K562 (cell line): Measurements from ENCODE around the gene FA2H. TPM values are rescaled to one million over a fixed set of nuclear protein-coding genes. Genes with fewer than 3 reads are reported as not detected.

Source experiments
- ATAC-seq: fragments of 200-7000 bp; cut with Tn5 transposase; 3 replicates; pipeline ENCODE4 v1.9.1; 2020; ENCODE audit warnings: moderate library complexity
- BruUV-seq: library from RNA; stranded (reverse); fragments of 400-500 nt; replicated peaks from 2 replicates; lab custom pipeline; 2021; lab: Mats Ljungman, UMichigan
- CTCF ChIA-PET: fragments of 300-600 bp; formaldehyde crosslinking; extraction: SDS; loops from one replicate; lab custom pipeline; 2021; ENCODE audit warnings: low intra/inter-chr PET ratio; lab: Yijun Ruan, JAX
- POLR2A ChIA-PET: fragments of 300-600, 350-650 bp; sonication (Branson Sonifier 250); formaldehyde crosslinking; extraction: SDS; loops from one replicate; lab custom pipeline; 2021; ENCODE audit warnings: antibody characterized with exemption, inconsistent platforms; lab: Yijun Ruan, JAX
- DNase-seq, 4 experiments: peaks; one replicate each; pipeline versions ENCODE4 v3.0.0 to v3.0.0-alpha.2; 2011 to 2018; ENCODE audit warnings: low spot score in 3 of 4, mixed read lengths in 3 of 4; ENCODE audit errors: extremely low read depth in 1 of 4
- FAIRE-seq: peaks from 2 replicates; lab custom pipeline; 2011; peaks lifted over from hg19 to GRCh38; lab: Jason Lieb, UNC
- H2AFZ ChIP-seq: 2 replicates; pipeline ENCODE4 v1.6.0; 2011; ENCODE audit warnings: low read depth, low read length, control low read depth, inconsistent platforms
- H3K27ac ChIP-seq: fragments of 200-600 bp; 3 replicates; pipeline ENCODE4 v1.8.0; 2011; ENCODE audit warnings: low read depth, mild to moderate bottlenecking, control low read depth, inconsistent platforms, low read length, moderate library complexity, mixed read lengths; ENCODE audit errors: extremely low read depth
- H3K27me3 ChIP-seq, 2 experiments: fragments of 300-600 bp in 1 of 2; 2 replicates in 1 of 2; 3 replicates in 1 of 2; pipeline versions ENCODE4 v1.6.0 to v1.8.0; 2011; ENCODE audit warnings: inconsistent platforms in 2 of 2, low read length in 2 of 2, mild to moderate bottlenecking in 1 of 2, mixed read lengths in 1 of 2, moderate library complexity in 1 of 2; ENCODE audit not compliant: control insufficient read depth in 2 of 2, insufficient read depth in 2 of 2
- H3K36me3 ChIP-seq: fragments of 300-600 bp; 3 replicates; pipeline ENCODE4 v1.8.0; 2011; ENCODE audit warnings: mild to moderate bottlenecking, low read length, inconsistent platforms; ENCODE audit not compliant: control insufficient read depth, insufficient read depth
- H3K4me1 ChIP-seq, 2 experiments: fragments of 200-600 bp in 1 of 2; replicated peaks in 1 of 2; 2 replicates in 1 of 2; 3 replicates in 1 of 2; pipeline versions ENCODE4 v1.5.1 to v1.8.0; 2011; ENCODE audit warnings: inconsistent platforms in 2 of 2, low read length in 2 of 2, mild to moderate bottlenecking in 1 of 2, mixed read lengths in 1 of 2, moderate library complexity in 1 of 2; ENCODE audit not compliant: control insufficient read depth in 2 of 2, insufficient read depth in 2 of 2
- H3K4me2 ChIP-seq: 2 replicates; pipeline ENCODE4 v1.6.1; 2011; ENCODE audit warnings: low read length, control low read depth, inconsistent platforms, mixed read lengths; ENCODE audit not compliant: insufficient read depth
- H3K4me3 ChIP-seq: fragments of 200-600 bp; sonication (generic), shearing (Covaris generic); 2 replicates; pipeline ENCODE4 v1.5.1; 2016; ENCODE audit warnings: control low read depth, inconsistent platforms
- H3K79me2 ChIP-seq: fragments of 200-600 bp; 3 replicates; pipeline ENCODE4 v1.8.0; 2011; ENCODE audit warnings: low read length, inconsistent platforms; ENCODE audit not compliant: control insufficient read depth, insufficient read depth
- H3K9ac ChIP-seq, 2 experiments: 2 replicates each; pipeline versions ENCODE4 v1.6.0 to v1.6.1; 2011; ENCODE audit warnings: low read depth in 2 of 2, low read length in 2 of 2, control low read depth in 1 of 2, inconsistent platforms in 1 of 2, mild to moderate bottlenecking in 1 of 2, mixed read lengths in 1 of 2; ENCODE audit not compliant: insufficient read depth in 1 of 2
- H3K9me1 ChIP-seq: one replicate; pipeline ENCODE4 v1.6.0; 2011; ENCODE audit warnings: inconsistent platforms, mild to moderate bottlenecking, low read length, moderate library complexity; ENCODE audit not compliant: control insufficient read depth, insufficient read depth
- H3K9me3 ChIP-seq: replicated peaks from 2 replicates; pipeline ENCODE4 v1.5.1; 2011; ENCODE audit warnings: low read depth, low read length, inconsistent platforms; ENCODE audit not compliant: control insufficient read depth, insufficient read depth
- H4K20me1 ChIP-seq: replicated peaks from 2 replicates; pipeline ENCODE4 v1.6.1; 2011; ENCODE audit warnings: low read length, inconsistent platforms, mixed read lengths; ENCODE audit not compliant: control insufficient read depth, insufficient read depth
- C11orf30 ChIP-seq: fragments of 450-650 bp; IDR thresholded peaks from 2 replicates; pipeline ENCODE4 v1.6.1; 2016; ENCODE audit warnings: low read depth, mild to moderate bottlenecking
- CBFB ChIP-seq: sonication (generic); formaldehyde crosslinking; IDR thresholded peaks from 2 replicates; pipeline ENCODE4 v1.4.0; 2020; ENCODE audit warnings: mild to moderate bottlenecking, missing genetic modification reagents
- FOSL1 ChIP-seq: fragments of 200-800 bp; sonication (Bioruptor generic); conservative IDR thresholded peaks from 2 replicates; pipeline ENCODE4 v1.6.1; 2016; ENCODE audit warnings: missing genetic modification characterization, missing compliant biosample characterization
- MYC ChIP-seq, 2 experiments: fragments of 250-450 bp in 1 of 2; sonication (Bioruptor Pico) in 1 of 2; IDR thresholded peaks; 2 replicates each; pipeline versions ENCODE4 v1.5.1 to v1.6.1; 2012 to 2021; ENCODE audit warnings: low read depth in 2 of 2, borderline replicate concordance in 1 of 2, improper control_type of control experiment in 1 of 2, low read length in 1 of 2, mild to moderate bottlenecking in 1 of 2, moderate library complexity in 1 of 2
- RREB1 ChIP-seq: fragments of 250-450 bp; sonication (Bioruptor Pico); IDR thresholded peaks from 2 replicates; pipeline ENCODE4 v1.4.0; 2020
- ZNF512 ChIP-seq: IDR thresholded peaks from 2 replicates; pipeline ENCODE4 v1.6.1; 2016; ENCODE audit warnings: missing genetic modification characterization, missing compliant biosample characterization
- WGBS: fragments of 100-300 bp; shearing (Covaris generic); methylation state at CpG from one replicate; pipeline ENCODE4 v1.1.6; 2016; ENCODE audit warnings: low coverage, mixed read lengths; ENCODE audit not compliant: insufficient coverage; ENCODE audit errors: missing lambda C conversion rate; 5-methylcytosine and 5-hydroxymethylcytosine counted together
- in situ Hi-C: fragments of 300-500 bp; cut with MboI; formaldehyde crosslinking; loops from 4 replicates; pipeline ENCODE4 v1.15.0; 2018; ENCODE audit warnings: inconsistent platforms, mixed read lengths
- intact Hi-C: fragments of 100-400 bp; cut with micrococcal nuclease; formaldehyde crosslinking; loops from 2 replicates; pipeline ENCODE4 v1.14.2; 2022
- polyA plus RNA-seq, 8 experiments: library from polyadenylated mRNA; depleted of rRNA in 4 of 8; stranded (reverse) in 5 of 8; unstranded in 3 of 8; fragments of >200 nt; fragmentation: Nextera tagmentation in 2 of 8; fragmentation: Illumina TruSeq in 1 of 8; extraction: Ambion mirVana in 2 of 8; extraction: Trizol in 1 of 8; gene quantifications; 2 replicates each; pipeline versions ENCODE4 v1.2.1 to v1.2.3, GENCODE V29; 2011 to 2014; ENCODE audit warnings: inconsistent platforms in 1 of 8, missing spikeins in 1 of 8
- total RNA-seq, 7 experiments: library from RNA; depleted of rRNA in 6 of 7; stranded (reverse); fragments of >200 nt in 6 of 7; fragmentation: Illumina TruSeq in 2 of 7; extraction: Trizol in 2 of 7; gene quantifications; 2 replicates each; pipeline versions ENCODE4 v1.2.1 to v1.2.3, GENCODE V29; 2011 to 2021; ENCODE audit warnings: low replicate concordance in 1 of 7

FA2H gene
- total and polyA plus RNA-seq, 9 of the 15 experiments (the other 6 are each of a cell fraction or from before 2014, with no cell fraction given), result not detected

- Histone ChIP-seq H2AFZ (no peak overlapping the region), H3K9me3 (no peaks in the 10 kb centered on the region), H3K9me1 (no peaks in the 10 kb centered on the region), H3K9ac (no peak overlapping the region), H3K27me3 (peaks cover 24 to 55% of the 10 kb centered on the region in 2 experiments; a peak in 4 of 5 replicates), H3K4me2 (no peak overlapping the region), H3K79me2 (no peaks in the 10 kb centered on the region), H3K36me3 (no peaks in the 10 kb centered on the region), H3K27ac (no peak overlapping the region), H4K20me1 (no peaks in the 10 kb centered on the region), H3K4me3 (no peak overlapping the region), H3K4me1 (peaks cover 0 to 19% of the 10 kb centered on the region in 2 experiments; a peak in 3 of 5 replicates)
- WGBS, result 6% methylated on average over 13 of the region's 13 CpGs
- DNase-seq (peak in 1 of 4 experiments; percentile 7), ATAC-seq (no peak), FAIRE-seq (no peak)
- intact Hi-C loops, result no loop called here
- in situ Hi-C loops, result loop anchor here (25.0 kb wide), 1 partner anchor 419 kb away; the partner anchor contains the start of gene ZFP1
- CTCF ChIA-PET, result no interaction called here
- TF ChIP-seq MYC (IDR thresholded peaks at IDR 0.05; ENCODE audit: low read depth, low read length) (no peak), MYC (CRISPR knock-in tag; IDR thresholded peaks at IDR 0.05; ENCODE audit: borderline replicate concordance, low read depth) (no peak), FOSL1 (no peak), RREB1 (no peak), CBFB (no peak), ZNF512 (tag) (no peak), C11orf30 (no peak)
- BruUV-seq, result no TSS peak
- POLR2A ChIA-PET, result interaction anchor here (0.6 kb wide), 1 partner anchor 447 kb away, joined by 3 read pairs; no protein-coding TSS in a partner anchor
These were observed 56.5 kb downstream of the FA2H start for GRCh38 chr16:74718140-74718539.
